Cerebellar cortex (tissue), 1 donor: ENCODE data around the gene RNF207.

ENCODE experiments used
- DNase-seq: peaks from one replicate; pipeline ENCODE4 v3.0.0-alpha.2; 2015; ENCODE audit warnings: low spot score

The RNF207 gene

GRCh38 chr1:6234502-6235295, 28.8 kb downstream of the RNF207 start:
- no peak for DNase-seq

- no peak for DNase-seq
These were observed 29.4 kb downstream of the RNF207 start for GRCh38 chr1:6235296-6235677.

GRCh38 chr1:6237093-6237492, 31.2 kb downstream of the RNF207 start:
- DNase-seq: no peak

GRCh38 chr1:6239213-6239752, 33.4 kb downstream of the RNF207 start:
- no peak for DNase-seq

- DNase-seq: no peak
These were observed 34.2 kb downstream of the RNF207 start for GRCh38 chr1:6239950-6240768.

GRCh38 chr1:6241107-6241886, 35.4 kb downstream of the RNF207 start:
- DNase-seq: no peak

- DNase-seq: no peak
These were observed 36.2 kb downstream of the RNF207 start for GRCh38 chr1:6241887-6242740.

- DNase-seq: no peak
These were observed 37.3 kb downstream of the RNF207 start for GRCh38 chr1:6243053-6243834.

- no peak for DNase-seq
These were observed 38.1 kb downstream of the RNF207 start, which contains the start of gene HES3 for GRCh38 chr1:6243993-6244392. Gene HES3 (plus strand): TSS chr1:6244179. CDS start chr1:6244366, 187 bp downstream.

- DNase-seq: no peak
These were observed 38.6 kb downstream of the RNF207 start for GRCh38 chr1:6244401-6245049.

GRCh38 chr1:6245086-6245868, 39.4 kb downstream of the RNF207 start:
- peak; percentile 58 for DNase-seq

GRCh38 chr1:6245869-6246496, 40.1 kb downstream of the RNF207 start:
- DNase-seq: peak; percentile 61

- DNase-seq: peak; percentile 85
These were observed 40.9 kb downstream of the RNF207 start for GRCh38 chr1:6246497-6247467.

GRCh38 chr1:6247651-6248050, 41.7 kb downstream of the RNF207 start:
- no peak for DNase-seq

- no peak for DNase-seq
These were observed 42.4 kb downstream of the RNF207 start for GRCh38 chr1:6248161-6248776.

- no peak for DNase-seq
These were observed 43.2 kb downstream of the RNF207 start for GRCh38 chr1:6248932-6249738.
